ENCODE measurements around the gene NDRG4.

The NDRG4 gene, protein sequence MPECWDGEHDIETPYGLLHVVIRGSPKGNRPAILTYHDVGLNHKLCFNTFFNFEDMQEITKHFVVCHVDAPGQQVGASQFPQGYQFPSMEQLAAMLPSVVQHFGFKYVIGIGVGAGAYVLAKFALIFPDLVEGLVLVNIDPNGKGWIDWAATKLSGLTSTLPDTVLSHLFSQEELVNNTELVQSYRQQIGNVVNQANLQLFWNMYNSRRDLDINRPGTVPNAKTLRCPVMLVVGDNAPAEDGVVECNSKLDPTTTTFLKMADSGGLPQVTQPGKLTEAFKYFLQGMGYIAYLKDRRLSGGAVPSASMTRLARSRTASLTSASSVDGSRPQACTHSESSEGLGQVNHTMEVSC

DNA sequence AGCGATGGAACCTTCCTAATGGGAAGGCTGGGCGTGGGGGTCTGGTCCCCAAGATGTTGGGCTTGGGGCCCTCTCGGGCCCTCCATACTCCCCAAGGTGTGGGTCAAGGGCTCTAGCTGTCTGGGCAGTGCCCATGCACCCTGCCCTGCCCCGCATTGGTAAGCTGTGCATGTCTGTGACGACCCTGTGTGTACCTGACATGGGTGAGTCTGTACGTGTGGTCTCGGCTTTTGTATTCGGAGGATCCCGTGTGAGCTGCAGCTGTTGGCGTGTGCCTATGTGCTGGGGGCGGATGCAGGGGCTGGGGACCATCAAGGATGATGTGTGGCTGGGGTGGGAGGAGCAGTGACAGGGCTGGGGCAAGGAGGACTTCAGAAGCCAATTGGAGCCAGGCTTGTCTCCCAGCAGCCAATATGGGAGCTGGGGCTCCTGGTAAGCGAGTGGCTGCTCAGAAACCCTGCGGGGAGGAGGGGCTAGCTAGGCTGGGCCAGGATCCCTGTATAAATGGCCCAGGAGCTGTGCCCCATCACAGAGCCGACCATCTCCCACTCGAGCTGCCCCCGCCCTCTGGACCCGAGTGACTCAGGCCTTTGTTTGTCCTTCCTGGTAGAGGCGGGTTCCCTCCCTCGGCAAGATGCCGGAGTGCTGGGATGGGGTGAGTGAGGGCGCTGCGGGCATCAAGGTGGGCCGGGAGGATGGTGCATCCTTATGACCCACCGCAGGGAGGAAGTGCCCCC is at the start of gene NDRG4:
NDRG4 (plus strand) TSS at position 529 of the 737 bp plus-strand sequence; CDS start at position 635, 106 bp downstream.
- peak; percentile 41 for DNase-seq (ENCODE audit: low read depth, low spot score)

DNA sequence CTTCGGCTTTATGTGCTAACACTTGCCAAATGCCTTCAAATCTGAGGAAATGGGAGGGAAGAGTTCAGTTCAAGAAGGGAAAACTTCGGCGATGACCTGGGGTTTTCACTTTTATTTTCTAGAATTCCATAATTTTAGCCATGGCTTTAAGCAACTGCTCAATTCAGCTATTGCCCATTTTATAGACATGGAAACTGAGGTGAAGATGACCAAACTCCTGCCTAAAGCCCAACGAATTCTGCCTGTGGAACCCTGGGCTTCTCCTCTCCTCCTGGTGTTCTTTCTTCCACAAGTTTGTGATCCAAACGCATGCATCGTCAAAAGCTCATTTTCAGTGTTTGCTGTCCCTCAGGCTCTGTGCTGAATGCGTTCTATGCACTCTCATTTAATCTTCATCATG is 49.4 kb upstream of the NDRG4 start:
- no peak for DNase-seq (ENCODE audit: low read depth, low spot score)

DNA sequence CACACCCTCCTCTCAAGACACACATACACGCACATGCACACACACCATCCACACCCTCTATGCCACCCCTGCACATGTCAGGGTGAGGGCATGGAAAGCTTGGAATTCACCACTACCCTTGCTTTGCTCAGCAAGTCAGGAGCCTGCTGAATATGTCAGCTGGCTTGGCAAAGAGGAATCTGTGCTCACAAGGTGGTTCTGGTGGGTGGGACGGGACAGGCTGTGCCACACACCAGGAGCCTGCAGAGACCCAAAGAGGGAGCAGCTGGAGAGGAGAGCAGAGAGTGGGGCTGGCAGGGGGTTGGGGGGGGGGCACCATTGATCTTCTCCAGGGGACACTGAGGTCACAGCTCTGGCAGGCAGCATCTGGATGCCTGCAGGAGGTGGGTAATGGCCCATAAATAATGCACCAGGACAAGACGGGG is 48.7 kb upstream of the NDRG4 start:
- no peak for DNase-seq (ENCODE audit: low read depth, low spot score)

DNA sequence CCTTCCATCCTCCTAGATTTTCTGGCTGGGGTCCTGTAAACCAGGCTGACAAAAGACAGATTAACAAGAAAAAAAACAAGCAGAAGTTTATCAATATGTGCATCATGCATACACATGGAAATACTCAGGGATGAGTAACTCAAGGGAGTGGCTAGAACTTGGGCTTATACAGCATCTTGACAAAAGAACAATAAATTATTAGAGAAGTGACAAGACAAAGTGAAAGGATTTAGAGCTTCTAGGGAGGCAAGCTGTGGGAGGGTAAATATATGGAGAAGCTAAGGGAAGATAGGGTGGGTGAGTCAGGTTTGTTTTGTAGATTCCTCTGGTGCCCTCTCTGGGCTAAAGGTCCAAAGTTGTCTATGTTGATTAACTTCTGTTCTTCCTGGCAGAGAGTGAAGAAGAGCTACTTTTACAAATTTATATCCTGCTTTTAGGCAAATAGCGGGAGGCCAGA is 48.0 kb upstream of the NDRG4 start:
- DNase-seq (ENCODE audit: low read depth, low spot score): no peak

- no peak for DNase-seq (ENCODE audit: low read depth, low spot score)
Observed at GRCh38 chr16:58452640-58453039, 47.3 kb upstream of the NDRG4 start.

- DNase-seq (ENCODE audit: low read depth, low spot score): no peak
Observed at GRCh38 chr16:58454178-58454577, 45.8 kb upstream of the NDRG4 start.

GRCh38 chr16:58454856-58455255 is 45.1 kb upstream of the NDRG4 start:
- no peak for DNase-seq (ENCODE audit: low read depth, low spot score)

DNA sequence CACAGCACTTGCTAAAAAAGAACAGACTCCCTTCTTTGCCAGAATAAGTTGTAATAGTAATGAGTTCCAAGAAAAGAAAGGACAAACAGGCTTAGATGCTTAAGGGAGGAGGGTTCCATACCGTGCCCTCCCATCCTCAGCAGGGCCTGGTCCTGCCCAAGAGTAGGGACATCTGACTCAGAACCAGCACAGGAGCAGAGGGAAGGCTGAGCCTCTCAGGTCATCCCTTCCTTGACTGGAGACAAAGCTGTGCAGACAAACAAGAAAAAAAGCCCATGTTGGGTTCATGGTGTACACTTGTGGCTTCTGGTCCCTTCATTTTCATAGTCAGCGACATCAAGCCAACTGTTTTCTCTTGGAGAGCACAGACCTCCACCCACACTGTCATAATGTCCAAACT is 44.2 kb upstream of the NDRG4 start:
- DNase-seq (ENCODE audit: low read depth, low spot score): no peak

- no peak for DNase-seq (ENCODE audit: low read depth, low spot score)
Observed at GRCh38 chr16:58456193-58456592, 43.8 kb upstream of the NDRG4 start.

- no peak for DNase-seq (ENCODE audit: low read depth, low spot score)
Observed at GRCh38 chr16:58458606-58459343, 41.2 kb upstream of the NDRG4 start.

GRCh38 chr16:58459344-58460218 is 40.4 kb upstream of the NDRG4 start:
- no peak for DNase-seq (ENCODE audit: low read depth, low spot score)

- no peak for DNase-seq (ENCODE audit: low read depth, low spot score)
Observed at GRCh38 chr16:58460219-58460610, 39.7 kb upstream of the NDRG4 start.

GRCh38 chr16:58461056-58461455 is 38.9 kb upstream of the NDRG4 start:
- DNase-seq (ENCODE audit: low read depth, low spot score): no peak

- no peak for DNase-seq (ENCODE audit: low read depth, low spot score)
Observed at GRCh38 chr16:58461640-58462039, 38.3 kb upstream of the NDRG4 start.

DNA sequence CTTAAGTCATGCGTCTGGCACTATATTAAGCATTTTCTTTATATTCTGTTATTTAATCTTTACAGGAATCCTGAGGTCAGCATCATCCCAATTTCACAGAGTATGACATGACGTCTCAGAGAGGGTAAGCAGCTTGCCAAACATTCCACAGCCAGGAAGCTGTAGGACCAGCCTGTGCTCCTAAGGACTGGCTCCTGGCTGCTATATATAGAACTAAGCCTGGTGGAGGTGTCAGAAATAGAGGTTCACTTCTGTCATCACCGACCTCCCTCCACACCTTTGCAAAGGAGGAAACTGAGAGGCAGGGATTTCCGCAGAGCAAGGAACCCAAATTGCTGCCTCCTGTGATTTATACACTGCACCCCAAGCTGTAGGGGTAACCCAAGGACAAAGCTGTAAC is 37.9 kb upstream of the NDRG4 start:
- DNase-seq (ENCODE audit: low read depth, low spot score): no peak

- DNase-seq (ENCODE audit: low read depth, low spot score): no peak
Observed at GRCh38 chr16:58462499-58462996, 37.4 kb upstream of the NDRG4 start.

GRCh38 chr16:58462997-58463941 is 36.7 kb upstream of the NDRG4 start:
- no peak for DNase-seq (ENCODE audit: low read depth, low spot score)

DNA sequence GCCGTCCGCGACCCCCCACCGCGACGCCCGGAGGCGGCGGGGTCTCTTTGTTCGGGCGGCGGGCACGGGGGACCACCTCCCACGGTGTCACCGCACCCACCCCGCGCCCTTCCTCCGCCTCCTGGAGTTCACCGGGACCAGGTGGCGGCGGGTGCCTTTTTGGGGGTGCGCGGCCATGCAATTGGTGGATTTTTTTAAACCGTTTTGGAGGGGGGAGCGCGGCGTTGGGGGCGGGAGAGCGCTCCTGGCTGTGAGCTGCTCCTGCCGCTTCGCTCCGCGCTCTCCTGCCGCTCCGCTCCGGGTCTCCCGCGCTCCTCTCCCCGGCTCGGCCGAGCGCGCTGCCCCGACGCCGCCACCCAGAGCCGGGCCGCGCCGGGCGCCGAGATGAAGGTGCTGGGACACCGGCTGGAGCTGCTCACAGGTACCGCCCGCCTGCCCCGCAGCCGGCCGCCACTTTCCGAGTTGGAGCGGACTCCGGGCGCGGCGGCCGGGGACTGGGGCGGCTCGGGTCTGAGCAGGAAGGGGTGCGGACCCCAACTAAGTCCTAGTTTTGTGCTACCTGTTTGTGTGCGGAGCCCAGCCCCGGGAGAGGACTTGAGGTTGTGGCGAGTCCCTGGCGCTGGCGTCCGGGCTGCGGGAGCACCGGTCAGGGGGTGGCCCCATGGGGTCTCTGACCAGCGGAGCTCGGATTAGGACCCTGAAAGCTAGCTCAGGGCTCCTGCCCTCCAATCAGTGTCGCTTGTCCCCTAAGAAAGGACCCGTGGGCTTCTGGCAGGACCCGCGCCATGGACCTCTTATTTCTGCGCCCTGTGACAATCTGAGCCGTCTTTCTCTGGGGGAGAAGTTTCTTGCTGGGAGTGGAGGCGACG is 35.7 kb upstream of the NDRG4 start:
- no peak for DNase-seq (ENCODE audit: low read depth, low spot score)

All from smooth muscle cell of the brain vasculature (primary cell).